Measurements from ENCODE around the gene C16orf92. TPM values are rescaled to one million over a fixed set of nuclear protein-coding genes. Genes with fewer than 3 reads are reported as not detected.

The C16orf92 gene
- total RNA-seq, 1 donor, result not detected

- peak overlapping the region; percentile 98 for H3K4me2 ChIP-seq (ENCODE audit: insufficient read depth, low read length)
- no peaks in the 10 kb centered on the region for H3K9me3 ChIP-seq (ENCODE audit: low read depth, low read length)
- no peak for DNase-seq (ENCODE audit: insufficient read length, low spot score, missing footprints)
- H3K27ac ChIP-seq (ENCODE audit: low read depth, low read length), result peak overlapping the region; percentile 96
- TF ChIP-seq, protein P1, sequence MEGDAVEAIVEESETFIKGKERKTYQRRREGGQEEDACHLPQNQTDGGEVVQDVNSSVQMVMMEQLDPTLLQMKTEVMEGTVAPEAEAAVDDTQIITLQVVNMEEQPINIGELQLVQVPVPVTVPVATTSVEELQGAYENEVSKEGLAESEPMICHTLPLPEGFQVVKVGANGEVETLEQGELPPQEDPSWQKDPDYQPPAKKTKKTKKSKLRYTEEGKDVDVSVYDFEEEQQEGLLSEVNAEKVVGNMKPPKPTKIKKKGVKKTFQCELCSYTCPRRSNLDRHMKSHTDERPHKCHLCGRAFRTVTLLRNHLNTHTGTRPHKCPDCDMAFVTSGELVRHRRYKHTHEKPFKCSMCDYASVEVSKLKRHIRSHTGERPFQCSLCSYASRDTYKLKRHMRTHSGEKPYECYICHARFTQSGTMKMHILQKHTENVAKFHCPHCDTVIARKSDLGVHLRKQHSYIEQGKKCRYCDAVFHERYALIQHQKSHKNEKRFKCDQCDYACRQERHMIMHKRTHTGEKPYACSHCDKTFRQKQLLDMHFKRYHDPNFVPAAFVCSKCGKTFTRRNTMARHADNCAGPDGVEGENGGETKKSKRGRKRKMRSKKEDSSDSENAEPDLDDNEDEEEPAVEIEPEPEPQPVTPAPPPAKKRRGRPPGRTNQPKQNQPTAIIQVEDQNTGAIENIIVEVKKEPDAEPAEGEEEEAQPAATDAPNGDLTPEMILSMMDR (IDR thresholded peaks at IDR 0.05; ENCODE audit: extremely low read depth, low read depth, low read length), result no peak
- H2AFZ ChIP-seq (ENCODE audit: low read length), result peak overlapping the region; percentile 86
- peaks cover 27% of the 10 kb centered on the region for H3K36me3 ChIP-seq (ENCODE audit: insufficient read depth, low read length)
- H4K20me1 ChIP-seq (ENCODE audit: insufficient read depth, low read length), result peaks cover 4% of the 10 kb centered on the region
- H3K27me3 ChIP-seq (ENCODE audit: insufficient read depth, low read length), result no peaks in the 10 kb centered on the region
- H3K4me3 ChIP-seq (ENCODE audit: insufficient read depth, low read length), result peak overlapping the region; percentile 93
- H3K4me1 ChIP-seq (ENCODE audit: insufficient read depth, low read length), result peaks cover 19% of the 10 kb centered on the region
- peaks cover 11% of the 10 kb centered on the region for H3K79me2 ChIP-seq (ENCODE audit: insufficient read depth, low read length)
Observed at GRCh38 chr16:29996766-29997250, 26.2 kb upstream of the C16orf92 start.

DNA sequence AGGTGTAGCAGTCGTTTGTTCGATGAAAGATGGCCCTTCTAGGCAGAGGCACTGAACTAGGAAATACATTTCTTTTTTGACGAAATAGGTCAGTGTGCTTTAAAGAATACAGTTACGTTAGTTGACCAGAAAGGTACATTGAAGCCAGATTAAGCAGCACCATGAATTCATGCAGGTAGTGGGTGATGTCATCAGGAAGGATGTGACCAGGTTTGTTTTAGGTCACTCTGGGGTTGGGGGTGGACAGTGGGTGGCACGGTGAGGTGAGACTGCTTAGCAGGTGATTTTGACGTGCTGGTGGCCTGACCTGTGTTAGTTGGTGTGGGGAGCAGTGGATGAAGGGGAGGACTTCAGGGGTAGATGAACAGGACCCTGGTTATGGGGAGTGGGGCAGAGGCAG is 23.4 kb upstream of the C16orf92 start:
- TF ChIP-seq, protein P1 (IDR thresholded peaks at IDR 0.05; ENCODE audit: extremely low read depth, low read depth, low read length), result no peak
- DNase-seq (ENCODE audit: insufficient read length, low spot score, missing footprints), result no peak
- no peak overlapping the region for H3K4me3 ChIP-seq (ENCODE audit: insufficient read depth, low read length)
- no peaks in the 10 kb centered on the region for H3K9me3 ChIP-seq (ENCODE audit: low read depth, low read length)
- H3K4me1 ChIP-seq (ENCODE audit: insufficient read depth, low read length), result peaks cover 15% of the 10 kb centered on the region
- H3K36me3 ChIP-seq (ENCODE audit: insufficient read depth, low read length), result peaks cover 9% of the 10 kb centered on the region
- no peak overlapping the region for H3K4me2 ChIP-seq (ENCODE audit: insufficient read depth, low read length)
- H3K27me3 ChIP-seq (ENCODE audit: insufficient read depth, low read length), result no peaks in the 10 kb centered on the region
- peaks cover 11% of the 10 kb centered on the region for H3K79me2 ChIP-seq (ENCODE audit: insufficient read depth, low read length)
- no peak overlapping the region for H3K27ac ChIP-seq (ENCODE audit: low read depth, low read length)
- H4K20me1 ChIP-seq (ENCODE audit: insufficient read depth, low read length), result peaks cover 4% of the 10 kb centered on the region
- H2AFZ ChIP-seq (ENCODE audit: low read length), result no peak overlapping the region

DNA sequence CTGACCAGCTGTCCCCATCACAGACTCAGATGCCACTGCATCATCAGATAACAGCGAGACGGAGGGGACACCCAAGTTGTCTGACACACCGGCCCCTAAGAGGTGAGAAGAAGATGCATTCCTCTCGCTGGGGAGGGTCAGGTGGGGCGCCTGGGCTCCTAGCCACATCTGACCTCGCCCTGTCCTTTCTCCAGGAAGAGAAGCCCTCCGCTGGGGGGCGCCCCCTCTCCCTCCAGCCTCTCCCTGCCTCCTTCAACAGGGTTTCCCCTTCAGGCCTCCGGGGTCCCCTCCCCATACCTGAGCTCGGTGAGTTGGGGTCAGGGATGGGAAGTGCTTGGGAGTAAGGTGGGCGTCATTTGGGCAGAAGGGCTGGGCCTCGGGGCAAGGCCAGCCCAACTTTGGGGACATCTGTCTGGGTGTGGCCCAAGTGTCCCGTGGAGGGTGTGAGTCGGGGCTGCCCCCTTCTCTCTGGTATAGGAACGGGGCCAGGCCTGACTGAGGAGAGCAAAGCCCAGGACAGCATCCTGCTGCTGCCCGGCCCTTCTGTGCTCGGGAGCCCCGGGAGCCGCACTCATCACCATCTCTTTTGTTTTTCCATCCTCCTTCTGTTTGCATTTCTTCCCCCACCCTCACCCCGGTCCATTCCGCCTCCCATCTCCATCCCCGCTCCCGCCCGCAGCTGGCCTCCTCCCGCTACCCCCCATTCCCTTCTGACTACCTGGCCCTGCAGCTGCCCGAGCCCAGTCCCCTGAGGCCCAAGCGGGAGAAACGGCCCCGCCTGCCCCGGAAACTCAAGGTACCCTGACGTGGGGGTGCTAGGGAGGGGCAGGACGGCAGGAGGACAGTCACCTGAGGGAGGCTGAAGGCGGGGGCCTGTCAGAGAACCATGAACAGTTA is 22.0 kb upstream of the C16orf92 start:
- Histone ChIP-seq H3K4me3 (ENCODE audit: insufficient read depth, low read length) (no peak overlapping the region), H3K27ac (ENCODE audit: low read depth, low read length) (no peak overlapping the region), H3K27me3 (ENCODE audit: insufficient read depth, low read length) (no peaks in the 10 kb centered on the region), H3K4me1 (ENCODE audit: insufficient read depth, low read length) (peaks cover 8% of the 10 kb centered on the region), H3K9me3 (ENCODE audit: low read depth, low read length) (no peaks in the 10 kb centered on the region), H2AFZ (ENCODE audit: low read length) (no peak overlapping the region), H3K4me2 (ENCODE audit: insufficient read depth, low read length) (no peak overlapping the region), H3K79me2 (ENCODE audit: insufficient read depth, low read length) (peaks cover 11% of the 10 kb centered on the region), H4K20me1 (ENCODE audit: insufficient read depth, low read length) (peaks cover 4% of the 10 kb centered on the region), H3K36me3 (ENCODE audit: insufficient read depth, low read length) (peaks cover 9% of the 10 kb centered on the region)
- peak; percentile 88 for DNase-seq (ENCODE audit: insufficient read length, low spot score, missing footprints)
- TF ChIP-seq, protein P1 (IDR thresholded peaks at IDR 0.05; ENCODE audit: extremely low read depth, low read depth, low read length), result no peak

DNA sequence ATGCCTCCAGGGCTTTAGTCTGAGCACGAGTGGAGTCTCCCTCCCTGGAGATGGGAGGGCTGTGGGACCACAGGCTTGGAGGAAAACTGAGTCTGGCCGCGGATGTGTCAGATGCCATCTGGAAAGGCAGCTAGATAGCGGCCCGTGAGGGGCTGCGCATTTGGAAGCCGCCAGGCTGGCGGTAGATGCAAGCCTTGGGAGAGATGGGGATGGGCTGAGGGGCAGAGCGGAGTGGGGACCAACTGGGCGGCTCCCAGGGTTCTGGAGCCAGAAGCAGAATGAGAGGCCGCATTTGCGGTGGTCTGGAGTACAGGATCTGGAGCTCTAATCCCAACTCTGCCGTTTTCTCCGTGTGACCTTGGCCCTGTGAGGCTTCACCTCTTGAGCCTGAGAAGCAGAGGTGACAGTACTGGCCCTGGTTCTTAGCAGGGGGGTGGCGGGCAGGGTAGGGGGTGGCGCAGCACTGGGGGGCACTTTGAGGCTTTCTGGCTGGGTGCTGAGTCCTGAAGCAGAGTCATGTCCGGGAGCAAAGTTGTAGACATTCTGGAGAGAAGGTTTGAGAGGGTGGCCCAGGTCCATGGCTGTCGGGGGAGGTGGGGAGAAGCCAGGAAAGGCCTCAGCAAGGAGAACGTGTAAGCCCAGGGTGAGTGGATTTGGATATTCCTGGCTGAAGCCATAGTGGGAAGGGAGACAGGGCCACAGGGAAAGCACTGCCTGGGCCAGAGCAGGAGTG is 20.2 kb upstream of the C16orf92 start:
- Histone ChIP-seq H3K4me3 (ENCODE audit: insufficient read depth, low read length) (no peak overlapping the region), H2AFZ (ENCODE audit: low read length) (no peak overlapping the region), H3K27ac (ENCODE audit: low read depth, low read length) (no peak overlapping the region), H3K4me1 (ENCODE audit: insufficient read depth, low read length) (no peaks in the 10 kb centered on the region), H4K20me1 (ENCODE audit: insufficient read depth, low read length) (peaks cover 4% of the 10 kb centered on the region), H3K9me3 (ENCODE audit: low read depth, low read length) (no peaks in the 10 kb centered on the region), H3K27me3 (ENCODE audit: insufficient read depth, low read length) (no peaks in the 10 kb centered on the region), H3K4me2 (ENCODE audit: insufficient read depth, low read length) (no peak overlapping the region), H3K79me2 (ENCODE audit: insufficient read depth, low read length) (no peaks in the 10 kb centered on the region), H3K36me3 (ENCODE audit: insufficient read depth, low read length) (peaks cover 9% of the 10 kb centered on the region)
- TF ChIP-seq, protein P1 (IDR thresholded peaks at IDR 0.05; ENCODE audit: extremely low read depth, low read depth, low read length), result no peak
- DNase-seq (ENCODE audit: insufficient read length, low spot score, missing footprints), result peak; percentile 68

Measured in osteoblast (primary cell).